PC-3 (cell line): ENCODE measurements around the gene HRH1. TPM values are rescaled to one million over a fixed set of nuclear protein-coding genes. Genes with fewer than 3 reads are reported as not detected.

Experiments used
- ATAC-seq: fragments of 200-7000 bp; cut with Tn5 transposase; 2 replicates; pipeline ENCODE4 v1.9.1; 2020; ENCODE audit warnings: mild to moderate bottlenecking, moderate library complexity
- BruUV-seq: library from RNA; stranded (reverse); fragments of 400-500 nt; replicated peaks from 2 replicates; lab custom pipeline; 2021; lab: Mats Ljungman, UMichigan
- CTCF ChIA-PET: fragments of 300-600 bp; sonication (Branson Sonifier 250); formaldehyde crosslinking; loops from one replicate; lab custom pipeline; 2022; ENCODE audit warnings: antibody characterized with exemption; lab: Charles Lee
- POLR2A ChIA-PET: fragments of 300-600 bp; sonication (Branson Sonifier 250); formaldehyde crosslinking; loops from one replicate; lab custom pipeline; 2022; ENCODE audit warnings: antibody characterized with exemption; ENCODE audit not compliant: unreplicated experiment; lab: Charles Lee
- DNase-seq: peaks from one replicate; pipeline ENCODE4 v3.0.0-alpha.2; 2015
- H2AFZ ChIP-seq: fragments of 300-600 bp; sonication (generic); 2 replicates; pipeline ENCODE4 v1.6.0; 2016; ENCODE audit warnings: antibody characterized with exemption, low read length
- H3F3A ChIP-seq: fragments of 300-600 bp; sonication (generic); one replicate; pipeline ENCODE4 v1.6.0; 2017; ENCODE audit warnings: antibody characterized with exemption, low read length, control low read depth, mild to moderate bottlenecking; ENCODE audit not compliant: unreplicated experiment
- H3K27ac ChIP-seq: fragments of 300-600 bp; sonication (generic); 2 replicates; pipeline ENCODE4 v1.5.1; 2016; ENCODE audit warnings: mild to moderate bottlenecking, low read length
- H3K27me3 ChIP-seq: fragments of 300-600 bp; sonication (generic); 2 replicates; pipeline ENCODE4 v1.6.1; 2016; ENCODE audit warnings: low read length, mixed read lengths
- H3K36me3 ChIP-seq: fragments of 300-600 bp; sonication (generic); 2 replicates; pipeline ENCODE4 v1.6.1; 2016; ENCODE audit warnings: low read depth, mixed run types, low read length, mixed read lengths
- H3K4me1 ChIP-seq: fragments of 300-600 bp; sonication (generic); 2 replicates; pipeline ENCODE4 v1.5.1; 2016; ENCODE audit warnings: low read length; ENCODE audit not compliant: insufficient read depth
- H3K4me2 ChIP-seq: fragments of 300-600 bp; sonication (generic); 2 replicates; pipeline ENCODE4 v1.6.0; 2016; ENCODE audit warnings: low read length
- H3K4me3 ChIP-seq: fragments of 300-600 bp; sonication (generic); 2 replicates; pipeline ENCODE4 v1.5.1; 2016; ENCODE audit warnings: mild to moderate bottlenecking, low read length, mixed read lengths
- H3K79me2 ChIP-seq: fragments of 300-600 bp; sonication (generic); 2 replicates; pipeline ENCODE4 v1.6.1; 2017; ENCODE audit warnings: low read length, mixed read lengths
- H3K9ac ChIP-seq: fragments of 300-600 bp; sonication (generic); 2 replicates; pipeline ENCODE4 v1.6.0; 2016; ENCODE audit warnings: mild to moderate bottlenecking, low read length
- H3K9me2 ChIP-seq: fragments of 300-600 bp; sonication (generic); replicated peaks from 2 replicates; pipeline ENCODE4 v1.6.1; 2016; ENCODE audit warnings: mixed run types, low read length, mixed read lengths
- H3K9me3 ChIP-seq: fragments of 300-600 bp; sonication (generic); 2 replicates; pipeline ENCODE4 v1.6.1; 2016; ENCODE audit warnings: low read length, mixed read lengths
- H4K20me1 ChIP-seq: fragments of 300-600 bp; sonication (generic); 2 replicates; pipeline ENCODE4 v1.6.1; 2016; ENCODE audit warnings: low read length, mixed read lengths
- CTCF ChIP-seq: fragments of 300-600 bp; sonication (generic); conservative IDR thresholded peaks from 2 replicates; pipeline ENCODE4 v1.5.1; 2017; ENCODE audit warnings: antibody characterized with exemption, low read depth, mild to moderate bottlenecking, low read length
- EZH2 ChIP-seq: fragments of 300-600 bp; sonication (generic); IDR thresholded peaks from one replicate; pipeline ENCODE4 v1.6.1; 2017; ENCODE audit warnings: antibody characterized with exemption, mild to moderate bottlenecking, low read length; ENCODE audit not compliant: unreplicated experiment
- EZH2phosphoT487 ChIP-seq: fragments of 300-600 bp; sonication (generic); IDR thresholded peaks from 2 replicates; pipeline ENCODE4 v1.6.1; 2018; ENCODE audit warnings: mild to moderate bottlenecking, antibody characterized with exemption, low read length, borderline replicate concordance
- intact Hi-C: fragments of 100-400 bp; cut with micrococcal nuclease; formaldehyde crosslinking; loops from 2 replicates; pipeline ENCODE4 v1.9.0; 2023
- total RNA-seq: library from RNA; depleted of rRNA; stranded (reverse); fragments of >200 nt; gene quantifications from 2 replicates; pipeline ENCODE4 v1.2.3, GENCODE V29; 2014

HRH1 gene
- total RNA-seq, 1 experiment from 2014 or later, result 5.9 TPM

DNA sequence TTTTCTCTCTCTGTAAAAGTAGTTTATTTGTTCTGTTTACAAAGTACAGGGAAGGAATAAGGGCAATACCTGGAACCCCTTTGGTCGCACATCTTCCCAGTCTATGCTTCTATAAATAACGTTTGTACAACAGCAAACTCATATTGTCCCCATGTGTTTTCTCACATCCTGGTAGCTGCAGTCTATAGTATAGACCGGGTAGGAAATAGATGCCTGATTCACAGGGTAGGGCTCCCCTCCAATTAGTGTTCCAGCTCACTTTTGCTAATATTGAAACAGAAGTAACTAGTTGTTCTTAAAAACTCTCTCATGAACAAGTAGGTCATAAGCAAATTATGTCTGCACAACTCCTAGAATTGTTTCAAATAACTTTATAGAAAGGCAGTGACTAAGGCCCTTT, 135.6 kb downstream of the HRH1 start:
- peaks cover 61% of the 10 kb centered on the region for H3K4me1 ChIP-seq
- no peak overlapping the region for H2AFZ ChIP-seq
- peak; percentile 15 for DNase-seq
- H3K4me3 ChIP-seq, result peak overlapping the region; percentile 3; the same call in 1 of the 2 replicates
- peaks cover 63% of the 10 kb centered on the region for H3K79me2 ChIP-seq
- peak; percentile 12 for ATAC-seq
- peak overlapping the region; percentile 77 for H3K4me2 ChIP-seq
- intact Hi-C loops, result loop anchor here (2.0 to 5.0 kb wide), 3 partner anchors 17 to 143 kb away; partner anchors contain the start of gene ATG7
- BruUV-seq, result no TSS peak
- H3K9me3 ChIP-seq, result no peaks in the 10 kb centered on the region
- ChIA-PET CTCF (interaction anchor here (0.8 to 1.3 kb wide), 2 partner anchors 17 to 53 kb away, joined by 3 to 4 read pairs; no protein-coding TSS in a partner anchor), POLR2A (interaction anchor here (0.9 to 2.3 kb wide), 4 partner anchors 11 to 436 kb away, joined by 4 to 25 read pairs (median 9); partner anchors contain the start of gene ATG7)
- H3K27ac ChIP-seq, result peak overlapping the region; percentile 97
- H4K20me1 ChIP-seq, result no peaks in the 10 kb centered on the region
- peaks cover 28% of the 10 kb centered on the region for H3F3A ChIP-seq
- no peaks in the 10 kb centered on the region for H3K27me3 ChIP-seq
- TF ChIP-seq EZH2phosphoT487 (no peak), CTCF (no peak), EZH2 (no peak)
- peaks cover 9% of the 10 kb centered on the region; the same call in 1 of the 2 replicates for H3K36me3 ChIP-seq
- H3K9me2 ChIP-seq, result no peaks in the 10 kb centered on the region
- peak overlapping the region; percentile 78 for H3K9ac ChIP-seq

DNA sequence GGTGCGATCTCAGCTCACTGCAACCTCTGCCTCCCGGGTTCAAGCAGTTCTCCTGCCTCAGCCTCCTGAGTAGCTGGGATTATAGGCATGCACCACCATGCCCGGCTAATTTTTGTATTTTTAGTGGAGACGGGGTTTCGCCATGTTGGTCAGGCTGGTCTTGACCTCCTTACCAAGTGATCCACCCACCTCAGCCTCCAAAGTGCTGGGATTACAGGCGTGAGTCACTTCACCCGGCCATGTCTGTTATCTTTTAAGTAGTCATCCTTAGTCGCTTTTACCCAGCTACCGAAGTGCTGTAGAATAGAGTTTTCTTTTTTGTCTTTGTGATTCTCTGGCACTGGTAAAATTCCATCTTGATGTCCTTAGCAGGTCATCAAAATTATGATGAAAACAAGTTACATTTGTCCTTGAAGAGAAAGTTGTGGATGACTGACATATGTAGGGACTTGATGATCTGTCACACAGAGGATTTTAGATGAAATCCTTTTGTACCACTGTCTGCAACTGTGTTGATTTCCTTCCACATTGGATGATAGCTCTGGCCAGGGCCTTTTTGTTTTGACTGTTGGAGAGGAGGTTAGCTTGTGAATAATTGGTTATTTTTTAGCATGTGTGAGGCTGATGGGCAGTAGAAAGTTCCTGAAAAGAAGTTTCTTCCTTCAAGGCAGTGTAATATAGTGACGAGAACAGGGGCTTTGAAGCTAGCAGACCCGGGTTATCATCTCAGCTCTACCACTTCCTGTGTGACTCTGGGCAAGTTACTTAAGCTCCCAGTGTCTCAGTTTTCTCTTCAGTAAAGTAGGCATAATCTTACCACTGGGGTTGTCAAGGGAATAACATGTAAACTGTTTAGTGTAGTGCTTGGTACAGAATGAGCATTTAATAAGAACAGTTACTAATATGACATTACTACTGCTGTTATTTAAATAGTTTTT, 136.7 kb downstream of the HRH1 start:
- BruUV-seq, result no TSS peak
- POLR2A ChIA-PET, result no interaction called here
- H3K4me1 ChIP-seq, result peaks cover 57% of the 10 kb centered on the region
- H3K36me3 ChIP-seq, result 0 out of 2 replicates have a peak, but pooled peaks cover 7% of the 10 kb centered on the region
- H3K4me2 ChIP-seq, result peak overlapping the region; percentile 77; the same call in 1 of the 2 replicates
- H3K9ac ChIP-seq, result no peak overlapping the region
- CTCF ChIA-PET, result no interaction called here
- intact Hi-C loops, result no loop called here
- no peaks in the 10 kb centered on the region for H3K9me2 ChIP-seq
- H3K4me3 ChIP-seq, result no peak overlapping the region
- H3F3A ChIP-seq, result peaks cover 28% of the 10 kb centered on the region
- no peaks in the 10 kb centered on the region for H3K27me3 ChIP-seq
- TF ChIP-seq EZH2phosphoT487, result no peak
- TF ChIP-seq CTCF, result no peak
- TF ChIP-seq EZH2, result no peak
- no peak overlapping the region for H2AFZ ChIP-seq
- peaks cover 59% of the 10 kb centered on the region for H3K79me2 ChIP-seq
- ATAC-seq, result no peak
- H3K27ac ChIP-seq, result peak overlapping the region; percentile 97
- H3K9me3 ChIP-seq, result no peaks in the 10 kb centered on the region
- no peaks in the 10 kb centered on the region for H4K20me1 ChIP-seq
- DNase-seq, result peak; percentile 38
